RWPE2 (cell line): ENCODE data around the gene CCDC121.
"Not testable (repeated sequence)": the region's sequence is repeated elsewhere in the genome, so short reads cannot be mapped to it uniquely, and the experiment has no call there.

ENCODE experiments used
- ATAC-seq: fragments of 200-7000 bp; cut with Tn5 transposase; 3 replicates; pipeline ENCODE4 v1.9.1; 2021; ENCODE audit warnings: low read depth
- DNase-seq: peaks from one replicate; pipeline ENCODE4 v3.0.0-alpha.2; 2020; ENCODE audit warnings: low spot score
- H3K27ac ChIP-seq: fragments of 450-650 bp; 2 replicates; pipeline ENCODE4 v1.5.1; 2017; ENCODE audit warnings: mild to moderate bottlenecking; ENCODE audit not compliant: poor library complexity, severe bottlenecking
- H3K27me3 ChIP-seq: fragments of 250-450 bp; sonication (Bioruptor Pico); 2 replicates; pipeline ENCODE4 v1.5.1; 2021; ENCODE audit warnings: mild to moderate bottlenecking, moderate library complexity; ENCODE audit not compliant: insufficient read depth, poor library complexity, severe bottlenecking
- H3K36me3 ChIP-seq: fragments of 250-450 bp; sonication (Bioruptor Pico); 2 replicates; pipeline ENCODE4 v1.5.1; 2020; ENCODE audit warnings: low read depth, mild to moderate bottlenecking, moderate library complexity
- H3K4me1 ChIP-seq: fragments of 250-450 bp; sonication (Bioruptor Pico); 2 replicates; pipeline ENCODE4 v1.5.1; 2021; ENCODE audit warnings: mild to moderate bottlenecking, moderate library complexity; ENCODE audit not compliant: insufficient read depth, poor library complexity, severe bottlenecking
- H3K4me3 ChIP-seq: fragments of 250-450 bp; sonication (Bioruptor Pico); 2 replicates; pipeline ENCODE4 v1.5.1; 2021; ENCODE audit warnings: mild to moderate bottlenecking, moderate library complexity; ENCODE audit not compliant: severe bottlenecking
- H3K9me3 ChIP-seq: fragments of 250-450 bp; sonication (Bioruptor Pico); 2 replicates; pipeline ENCODE4 v1.5.1; 2021; ENCODE audit warnings: mild to moderate bottlenecking, moderate library complexity; ENCODE audit not compliant: severe bottlenecking
- TF ChIP-seq, protein P1 (sequence below): fragments of 450-650 bp; IDR thresholded peaks from one replicate; pipeline ENCODE4 v1.5.1; 2017; ENCODE audit warnings: mild to moderate bottlenecking, moderate library complexity; ENCODE audit not compliant: poor library complexity, severe bottlenecking

The CCDC121 gene

DNA sequence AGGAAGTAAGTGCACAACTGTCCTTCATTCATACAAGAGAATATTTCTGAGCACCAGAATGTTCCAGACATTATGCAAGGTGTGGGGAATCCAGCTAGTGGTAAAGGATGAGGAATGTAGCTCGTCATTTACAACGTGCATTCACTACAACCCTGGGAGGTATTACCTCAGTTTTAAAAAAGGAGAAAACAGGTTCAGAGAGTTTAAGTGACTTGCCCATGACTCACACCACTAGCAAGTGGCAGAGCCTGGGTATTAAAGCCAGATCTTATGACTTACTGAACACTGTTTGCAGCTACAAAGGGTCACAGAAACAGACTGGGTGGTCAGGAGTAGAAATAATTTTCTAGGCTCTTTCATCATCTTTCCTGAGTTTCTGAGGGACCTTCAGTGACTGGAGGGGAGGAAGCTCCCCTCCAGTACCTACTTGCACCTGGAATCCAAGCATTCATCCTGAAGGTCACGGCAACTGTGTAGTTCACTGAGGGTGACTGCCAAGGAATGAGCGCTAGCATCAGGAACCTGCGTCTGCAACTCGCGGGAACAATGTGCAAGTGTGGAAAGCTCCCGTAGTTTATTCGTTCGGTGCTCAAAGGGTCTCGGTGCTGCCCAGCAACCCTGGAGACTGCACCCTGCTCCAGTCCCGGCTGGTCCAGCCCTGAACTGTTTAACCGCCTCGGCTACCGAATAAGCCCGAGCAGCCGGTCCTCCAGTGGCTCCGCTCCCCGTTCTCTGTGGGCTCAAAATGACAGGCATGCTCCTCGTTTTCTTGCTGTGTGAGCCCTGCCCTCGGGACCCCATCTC, 647 bp downstream of the CCDC121 start:
- Histone ChIP-seq H3K36me3 (peaks cover 33% of the 10 kb centered on the region), H3K4me1 (peaks cover 18% of the 10 kb centered on the region), H3K4me3 (peak overlapping the region; percentile 83), H3K9me3 (no peaks in the 10 kb centered on the region), H3K27ac (peak overlapping the region; percentile 95), H3K27me3 (no peaks in the 10 kb centered on the region)
- TF ChIP-seq, protein P1, sequence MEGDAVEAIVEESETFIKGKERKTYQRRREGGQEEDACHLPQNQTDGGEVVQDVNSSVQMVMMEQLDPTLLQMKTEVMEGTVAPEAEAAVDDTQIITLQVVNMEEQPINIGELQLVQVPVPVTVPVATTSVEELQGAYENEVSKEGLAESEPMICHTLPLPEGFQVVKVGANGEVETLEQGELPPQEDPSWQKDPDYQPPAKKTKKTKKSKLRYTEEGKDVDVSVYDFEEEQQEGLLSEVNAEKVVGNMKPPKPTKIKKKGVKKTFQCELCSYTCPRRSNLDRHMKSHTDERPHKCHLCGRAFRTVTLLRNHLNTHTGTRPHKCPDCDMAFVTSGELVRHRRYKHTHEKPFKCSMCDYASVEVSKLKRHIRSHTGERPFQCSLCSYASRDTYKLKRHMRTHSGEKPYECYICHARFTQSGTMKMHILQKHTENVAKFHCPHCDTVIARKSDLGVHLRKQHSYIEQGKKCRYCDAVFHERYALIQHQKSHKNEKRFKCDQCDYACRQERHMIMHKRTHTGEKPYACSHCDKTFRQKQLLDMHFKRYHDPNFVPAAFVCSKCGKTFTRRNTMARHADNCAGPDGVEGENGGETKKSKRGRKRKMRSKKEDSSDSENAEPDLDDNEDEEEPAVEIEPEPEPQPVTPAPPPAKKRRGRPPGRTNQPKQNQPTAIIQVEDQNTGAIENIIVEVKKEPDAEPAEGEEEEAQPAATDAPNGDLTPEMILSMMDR = no peak
- no peak for DNase-seq
- peak; percentile 71 for ATAC-seq

DNA sequence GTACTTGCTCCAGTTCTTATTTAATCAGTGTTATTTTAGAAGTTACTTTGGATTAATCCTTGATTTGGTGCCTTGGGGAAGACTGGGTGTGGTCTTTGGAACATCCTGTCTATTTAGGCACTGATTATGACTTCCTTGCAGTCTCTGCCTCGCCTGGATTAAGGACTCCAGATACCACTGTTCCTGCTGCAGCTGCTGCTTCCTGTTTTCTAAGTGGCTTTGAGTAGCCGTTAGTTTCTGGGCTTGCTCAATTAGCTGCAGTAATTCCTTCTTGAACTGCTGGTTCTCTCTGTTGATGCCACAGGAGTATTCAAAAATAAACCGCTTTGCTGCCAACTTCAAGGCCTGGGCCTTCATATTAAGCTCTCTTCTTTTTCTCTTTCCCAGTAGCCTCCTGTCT, 1.9 kb downstream of the CCDC121 start:
- Histone ChIP-seq H3K27ac (peak overlapping the region; percentile 95), H3K36me3 (peaks cover 33% of the 10 kb centered on the region), H3K4me1 (peaks cover 24% of the 10 kb centered on the region)
- not testable (repeated sequence) for H3K9me3 ChIP-seq, DNase-seq, ATAC-seq, H3K4me3 ChIP-seq, H3K27me3 ChIP-seq

DNA sequence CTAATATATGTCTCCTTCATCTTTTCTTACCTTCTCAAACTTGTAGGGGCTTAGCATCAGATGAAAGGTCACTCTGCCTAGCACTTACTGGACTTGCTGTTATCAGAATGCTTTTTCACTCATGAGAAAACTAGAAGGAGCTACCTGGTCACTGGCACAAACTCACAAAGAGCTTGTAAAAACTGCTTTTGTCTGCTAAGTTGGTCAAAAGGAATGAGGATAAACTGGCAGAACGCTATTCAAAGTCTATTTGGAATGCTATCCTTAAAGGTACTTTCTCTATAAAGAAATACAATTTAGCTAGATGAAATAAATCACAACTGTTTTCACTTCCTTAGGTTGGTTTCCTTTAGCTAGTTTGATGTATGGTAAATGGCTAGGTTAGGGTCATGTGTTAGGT, 2.5 kb downstream of the CCDC121 start:
- H3K27ac ChIP-seq = peak overlapping the region; percentile 95
- ATAC-seq, H3K4me3 ChIP-seq, H3K27me3 ChIP-seq, H3K9me3 ChIP-seq, DNase-seq: not testable (repeated sequence)
- peaks cover 32% of the 10 kb centered on the region for H3K36me3 ChIP-seq
- peaks cover 24% of the 10 kb centered on the region for H3K4me1 ChIP-seq

DNA sequence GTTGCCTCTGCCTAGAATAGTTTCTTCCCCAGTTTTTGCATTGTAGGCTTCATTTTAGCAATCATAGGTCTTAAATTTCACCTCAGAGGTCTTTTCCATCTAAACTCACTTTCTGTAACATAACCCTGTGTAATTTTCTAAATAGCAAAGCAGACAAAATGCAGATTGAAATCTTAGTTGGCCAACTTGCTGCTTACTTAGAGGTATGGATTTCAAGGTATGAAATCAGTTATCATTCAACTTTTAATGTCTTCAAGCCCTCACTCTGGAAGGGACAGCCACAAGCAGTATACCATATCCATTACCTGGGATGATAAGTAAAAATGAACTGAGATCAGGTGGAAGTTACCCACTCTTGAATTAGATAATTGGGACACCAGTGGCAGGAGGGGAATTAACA, 3.9 kb downstream of the CCDC121 start:
- TF ChIP-seq, protein P1 = no peak
- ATAC-seq (no peak), DNase-seq (no peak)
- Histone ChIP-seq H3K4me1 (peaks cover 24% of the 10 kb centered on the region), H3K27me3 (no peaks in the 10 kb centered on the region), H3K36me3 (peaks cover 35% of the 10 kb centered on the region), H3K27ac (no peak overlapping the region), H3K9me3 (no peaks in the 10 kb centered on the region), H3K4me3 (no peak overlapping the region)

DNA sequence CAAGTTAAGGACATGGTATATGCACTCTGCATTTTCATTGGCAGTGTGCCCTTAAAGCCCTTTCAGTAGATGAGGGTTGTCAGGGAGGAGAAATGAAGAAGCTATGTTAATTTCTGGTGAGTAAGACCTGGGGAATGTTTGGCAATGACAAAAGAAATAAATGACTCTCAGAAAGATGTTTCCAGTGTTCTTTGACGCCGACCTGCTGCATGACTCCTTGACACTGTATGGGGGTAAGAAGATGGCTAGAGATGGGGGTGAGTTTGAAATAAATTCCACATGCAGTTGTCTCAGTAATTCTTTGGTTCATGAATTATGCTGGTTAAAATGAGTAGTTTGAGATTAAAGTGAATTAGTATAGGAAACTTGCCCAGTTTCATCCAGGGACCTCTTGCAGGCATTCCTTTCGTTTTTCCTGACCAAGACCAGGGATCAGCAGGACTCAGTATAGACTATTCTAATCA, 5.9 kb downstream of the CCDC121 start:
- Histone ChIP-seq H3K4me3 (no peak overlapping the region), H3K27ac (peak overlapping the region; percentile 7), H3K36me3 (peaks cover 55% of the 10 kb centered on the region), H3K4me1 (peaks cover 24% of the 10 kb centered on the region), H3K9me3 (no peaks in the 10 kb centered on the region), H3K27me3 (no peaks in the 10 kb centered on the region)
- ATAC-seq (peak; percentile 56; the same call in 2 of the 3 replicates), DNase-seq (no peak)
- TF ChIP-seq, protein P1 = no peak

DNA sequence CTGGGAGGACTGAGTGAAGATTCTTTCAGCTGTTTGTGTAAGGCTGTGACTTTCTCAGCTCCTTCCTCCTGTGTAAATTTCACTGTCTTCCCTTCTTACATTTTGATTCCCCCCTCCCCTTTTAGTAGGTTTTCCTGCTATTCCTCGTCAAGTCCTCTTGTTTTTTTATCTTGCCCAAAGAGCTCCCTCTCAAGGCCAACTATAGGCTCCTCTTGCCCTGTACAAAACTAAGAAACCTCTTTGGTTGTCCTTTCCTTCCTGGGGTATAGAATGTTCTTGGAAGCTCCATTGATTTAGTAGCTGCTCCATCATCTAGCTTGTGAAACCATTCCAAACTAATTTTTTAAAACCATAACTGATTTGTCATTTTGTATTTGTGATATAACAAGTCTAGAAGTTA, 7.3 kb downstream of the CCDC121 start:
- Histone ChIP-seq H3K27me3 (no peaks in the 10 kb centered on the region), H3K27ac (no peak overlapping the region), H3K4me1 (peaks cover 10% of the 10 kb centered on the region), H3K4me3 (no peak overlapping the region), H3K36me3 (peaks cover 67% of the 10 kb centered on the region), H3K9me3 (no peaks in the 10 kb centered on the region)
- ATAC-seq (no peak), DNase-seq (no peak)
- TF ChIP-seq, protein P1 = no peak
